Astrocyte (in vitro differentiated cells and primary cell): ENCODE measurements around the gene NHLRC2.

Experiments
- EZH2 ChIP-seq: IDR thresholded peaks from 2 replicates; pipeline ENCODE4 v1.6.1; 2012; ENCODE audit warnings: mild to moderate bottlenecking, low read length, inconsistent platforms; ENCODE audit not compliant: insufficient read depth
- TF ChIP-seq, protein P1 (sequence below): IDR thresholded peaks from 2 replicates; pipeline ENCODE4 v1.5.1; 2011; ENCODE audit warnings: low read depth, mild to moderate bottlenecking, inconsistent platforms, low read length, moderate library complexity; ENCODE audit not compliant: insufficient read depth

DNA sequence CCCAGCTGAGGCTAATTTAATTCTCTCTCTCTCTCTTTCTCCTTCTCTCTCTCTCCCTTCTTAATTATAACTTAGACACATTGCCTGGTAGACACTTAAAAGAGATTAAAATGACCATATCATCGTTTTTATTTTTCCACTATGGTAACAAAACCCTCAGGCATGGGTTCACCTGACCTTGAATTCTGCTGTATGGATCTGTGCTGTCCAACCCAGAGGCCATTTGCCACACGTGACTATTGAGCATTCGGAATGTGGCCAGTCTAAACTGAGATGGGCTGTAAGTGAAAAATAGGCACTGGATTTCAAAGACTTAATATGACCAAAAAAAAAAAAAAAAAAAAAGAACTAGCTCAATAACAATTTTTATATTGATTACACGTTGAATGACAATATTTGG is 93.6 kb downstream of the NHLRC2 start:
- TF ChIP-seq, protein P1, sequence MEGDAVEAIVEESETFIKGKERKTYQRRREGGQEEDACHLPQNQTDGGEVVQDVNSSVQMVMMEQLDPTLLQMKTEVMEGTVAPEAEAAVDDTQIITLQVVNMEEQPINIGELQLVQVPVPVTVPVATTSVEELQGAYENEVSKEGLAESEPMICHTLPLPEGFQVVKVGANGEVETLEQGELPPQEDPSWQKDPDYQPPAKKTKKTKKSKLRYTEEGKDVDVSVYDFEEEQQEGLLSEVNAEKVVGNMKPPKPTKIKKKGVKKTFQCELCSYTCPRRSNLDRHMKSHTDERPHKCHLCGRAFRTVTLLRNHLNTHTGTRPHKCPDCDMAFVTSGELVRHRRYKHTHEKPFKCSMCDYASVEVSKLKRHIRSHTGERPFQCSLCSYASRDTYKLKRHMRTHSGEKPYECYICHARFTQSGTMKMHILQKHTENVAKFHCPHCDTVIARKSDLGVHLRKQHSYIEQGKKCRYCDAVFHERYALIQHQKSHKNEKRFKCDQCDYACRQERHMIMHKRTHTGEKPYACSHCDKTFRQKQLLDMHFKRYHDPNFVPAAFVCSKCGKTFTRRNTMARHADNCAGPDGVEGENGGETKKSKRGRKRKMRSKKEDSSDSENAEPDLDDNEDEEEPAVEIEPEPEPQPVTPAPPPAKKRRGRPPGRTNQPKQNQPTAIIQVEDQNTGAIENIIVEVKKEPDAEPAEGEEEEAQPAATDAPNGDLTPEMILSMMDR = no peak
- no peak for TF ChIP-seq EZH2
